Stimulated activated CD4-positive, alpha-beta T cell treated with anti-CD3 and anti-CD28 coated beads, Interleukin-1b, Interleukin-23, amount 100 ng/mL, for 1 hour (primary cell): ENCODE measurements around the gene PPP4R4.
"Not testable (repeated sequence)": the region's sequence is repeated elsewhere in the genome, so short reads cannot be mapped to it uniquely, and the experiment has no call there.

Experiments used
- DNase-seq, 2 donors: peaks; one replicate each; pipeline ENCODE4 v3.0.0-alpha.2; 2020; ENCODE audit warnings: low read depth in 2 of 2

The PPP4R4 gene

DNA sequence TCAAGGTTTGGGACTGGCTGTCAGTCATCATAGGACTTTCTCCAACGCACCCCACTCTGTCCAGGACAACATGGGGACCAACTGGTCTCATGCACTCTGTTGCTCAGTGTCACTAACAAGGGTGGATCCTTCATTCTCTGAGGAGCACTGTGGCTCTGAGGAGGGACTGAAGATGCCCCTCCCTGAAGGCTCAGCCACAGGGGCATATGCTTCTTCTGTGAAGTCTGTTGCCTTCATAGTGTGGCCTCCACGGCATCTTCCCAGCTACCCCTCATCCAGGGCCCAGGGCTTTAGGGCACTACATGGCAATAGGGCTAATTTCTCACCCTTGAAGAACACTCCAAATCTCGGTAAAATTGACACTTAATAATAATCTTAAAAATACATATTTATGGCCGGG is 30.4 kb upstream of the PPP4R4 start:
- no peak for DNase-seq

DNA sequence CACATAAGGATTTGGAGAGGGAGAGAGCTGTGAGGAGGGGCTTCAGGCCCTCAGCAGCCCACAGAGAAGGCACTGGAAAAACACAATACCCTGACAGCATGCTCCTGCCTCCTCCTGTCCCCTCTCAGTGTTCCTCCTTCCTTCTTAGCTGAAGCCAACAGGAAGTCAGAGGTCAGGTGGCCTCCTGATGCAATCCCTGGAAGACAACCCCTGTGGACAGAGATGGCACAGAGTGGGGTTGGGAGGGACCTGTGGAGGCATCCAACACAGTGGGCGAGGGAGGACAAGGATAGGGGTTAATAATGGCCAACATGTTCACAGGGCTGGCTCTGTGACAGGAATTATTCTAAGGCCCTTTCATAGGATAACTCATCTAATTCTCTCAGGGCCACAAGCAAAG is 29.4 kb upstream of the PPP4R4 start:
- no peak for DNase-seq

DNA sequence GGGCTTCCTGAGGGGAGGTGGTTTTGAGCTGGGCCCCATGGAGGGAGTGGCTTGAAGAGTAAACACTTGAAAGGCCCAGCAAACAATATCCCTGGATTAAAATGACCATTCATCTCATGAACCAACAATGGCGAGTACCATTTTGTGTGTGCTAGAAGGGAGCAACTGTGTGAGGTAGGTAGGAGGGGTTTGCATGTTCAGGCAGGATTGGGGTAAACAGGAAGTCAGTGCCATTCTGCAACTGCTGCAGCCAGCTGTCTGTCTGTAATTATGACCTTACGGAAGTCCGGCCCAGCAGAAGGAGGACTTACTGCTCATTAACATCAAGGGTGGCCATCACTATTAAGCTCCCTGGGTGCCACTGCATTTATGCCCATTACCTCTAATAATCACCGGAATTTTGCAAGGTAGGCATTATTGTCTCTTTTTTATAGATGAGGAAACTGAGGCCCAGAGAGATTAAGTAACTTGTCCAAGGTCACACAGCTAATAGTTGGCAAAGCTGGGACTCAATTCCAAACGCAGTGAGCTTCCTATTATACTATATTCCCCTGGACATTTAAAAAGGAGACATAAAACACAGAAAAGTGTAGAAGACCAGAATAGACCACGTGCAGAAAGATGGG is 28.1 kb upstream of the PPP4R4 start:
- DNase-seq, result no peak

DNA sequence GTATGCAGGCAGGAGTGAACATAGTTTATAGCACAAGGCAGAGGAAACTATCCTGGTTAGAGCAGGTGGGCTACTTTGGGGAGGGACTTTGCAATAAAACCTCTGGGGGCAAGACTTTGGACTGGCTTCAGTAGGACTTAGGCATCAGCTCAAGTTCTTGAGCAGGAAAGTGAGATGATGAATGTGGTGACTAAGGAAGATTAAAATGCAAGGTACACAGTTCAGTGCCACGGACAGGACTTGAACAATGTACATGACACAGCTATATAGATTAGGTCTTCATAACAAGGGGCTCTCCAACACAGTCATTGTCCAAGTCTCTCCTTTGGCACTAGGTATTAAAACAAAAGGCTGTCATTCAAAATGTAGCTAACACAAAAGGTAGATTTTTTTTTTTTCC is 21.4 kb upstream of the PPP4R4 start:
- no peak for DNase-seq

DNA sequence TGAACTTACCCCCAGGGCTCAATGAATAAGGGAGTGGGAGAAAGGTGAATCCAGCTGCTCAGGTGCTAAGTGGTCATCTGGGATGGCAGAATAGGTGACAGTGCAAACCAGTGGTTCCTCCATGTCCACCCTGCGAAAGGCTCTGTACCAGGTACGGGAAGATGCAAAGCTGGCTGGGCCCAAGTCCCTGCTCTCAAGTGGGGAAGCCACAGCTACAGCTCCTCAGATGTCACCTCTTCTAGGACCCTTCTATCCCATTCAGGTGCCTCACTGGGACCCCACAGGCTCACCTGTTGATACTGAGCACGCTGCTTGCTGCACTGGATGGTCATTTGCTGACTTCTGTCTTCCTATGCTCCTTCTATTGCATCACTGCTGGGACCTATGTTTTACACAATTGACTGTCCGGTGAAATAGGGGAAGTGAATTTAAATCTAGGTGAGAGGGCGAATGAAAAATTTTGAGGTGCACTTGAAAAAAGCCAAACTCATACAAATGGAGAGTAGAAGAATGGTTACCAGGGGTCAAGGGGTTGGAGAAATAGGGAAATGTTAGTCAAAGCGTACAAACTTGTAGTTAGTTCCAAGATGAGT is 20.3 kb upstream of the PPP4R4 start:
- no peak for DNase-seq

DNA sequence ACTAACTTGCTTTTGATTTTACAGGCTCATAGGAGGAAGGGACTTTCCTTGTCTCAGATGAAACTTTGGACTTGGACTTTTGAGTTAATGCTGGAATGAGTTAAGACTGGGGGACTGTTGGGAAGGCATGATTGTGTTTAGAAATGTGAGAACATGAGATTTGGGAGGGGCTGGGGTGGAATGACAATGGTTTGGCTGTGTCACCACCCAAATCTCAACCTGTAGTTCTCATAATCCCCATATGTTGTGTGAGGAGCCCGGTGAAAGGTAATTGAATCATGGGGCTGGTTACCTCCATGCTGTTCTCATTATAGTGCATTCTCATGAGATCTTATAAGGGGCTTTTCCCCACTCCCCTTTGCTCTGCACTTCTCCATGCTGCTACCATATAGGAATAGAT is 18.0 kb upstream of the PPP4R4 start:
- DNase-seq, result not testable (repeated sequence)

DNA sequence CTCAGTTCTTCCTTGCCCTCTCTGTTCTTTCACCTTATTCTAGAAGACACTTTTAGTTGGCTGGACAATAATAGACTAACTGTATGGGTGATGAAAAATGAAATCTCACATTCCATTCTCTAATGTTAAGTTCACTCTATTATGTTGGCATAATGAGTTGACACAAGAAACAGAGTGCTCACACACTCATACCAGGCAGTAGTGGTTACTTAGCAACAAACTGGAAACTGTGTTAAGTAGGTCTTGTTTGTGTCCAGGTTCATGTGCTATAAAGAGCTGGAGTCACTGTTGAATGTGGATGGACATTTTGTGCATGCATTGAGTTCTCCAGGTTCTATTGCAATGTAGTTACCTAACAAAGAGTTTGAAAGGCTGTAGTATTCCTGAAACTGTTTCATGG is 16.9 kb upstream of the PPP4R4 start:
- no peak for DNase-seq

DNA sequence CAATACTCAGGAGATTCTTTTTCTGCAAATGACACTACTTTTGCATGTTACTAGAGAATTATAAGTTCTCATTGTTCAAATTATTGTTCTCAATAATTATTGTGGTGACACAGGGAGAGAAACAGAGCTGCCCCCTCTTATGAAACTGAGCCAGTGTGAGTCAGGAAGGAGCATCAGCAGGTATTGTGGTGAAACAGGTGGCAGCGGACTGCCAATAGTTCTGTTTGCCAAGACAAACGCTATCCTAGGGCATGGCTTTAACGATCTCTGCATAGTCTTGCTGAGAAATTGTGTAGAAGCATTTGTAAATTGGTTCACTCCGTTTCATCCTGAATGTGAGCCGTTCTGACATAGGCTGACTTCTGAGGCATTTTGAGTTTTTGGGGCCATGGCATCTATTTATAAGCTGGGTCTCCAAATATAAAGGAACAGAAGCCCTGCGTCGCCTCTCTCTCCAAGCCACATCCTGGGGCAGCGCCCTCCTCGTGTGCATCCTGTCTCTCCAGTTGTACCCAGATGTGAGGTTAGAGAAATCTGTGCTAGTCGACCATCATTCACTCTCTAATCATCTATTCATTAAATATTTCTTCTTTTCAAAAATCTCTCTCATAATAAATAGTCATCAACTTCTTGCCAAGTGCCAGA is 15.8 kb upstream of the PPP4R4 start:
- no peak for DNase-seq

DNA sequence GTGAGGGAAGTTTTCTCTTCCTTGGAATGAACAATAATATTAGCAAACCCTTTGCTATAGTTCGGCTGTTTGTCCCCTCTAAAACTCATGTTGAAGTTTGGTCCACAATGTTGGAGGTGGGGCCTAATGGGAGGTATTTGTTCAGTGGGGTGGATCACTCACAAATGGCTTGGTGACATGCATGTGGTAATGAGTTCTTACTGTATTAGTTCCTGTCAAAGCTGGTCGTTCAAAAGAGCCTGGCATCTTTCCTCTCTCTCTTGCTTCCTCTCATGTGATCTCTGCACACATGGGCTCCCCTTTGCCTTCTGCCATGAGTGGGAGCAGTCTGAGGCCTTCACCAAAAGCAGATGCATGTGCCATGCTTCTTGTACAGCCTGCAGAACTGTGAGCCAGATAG is 13.1 kb upstream of the PPP4R4 start:
- DNase-seq, result no peak

DNA sequence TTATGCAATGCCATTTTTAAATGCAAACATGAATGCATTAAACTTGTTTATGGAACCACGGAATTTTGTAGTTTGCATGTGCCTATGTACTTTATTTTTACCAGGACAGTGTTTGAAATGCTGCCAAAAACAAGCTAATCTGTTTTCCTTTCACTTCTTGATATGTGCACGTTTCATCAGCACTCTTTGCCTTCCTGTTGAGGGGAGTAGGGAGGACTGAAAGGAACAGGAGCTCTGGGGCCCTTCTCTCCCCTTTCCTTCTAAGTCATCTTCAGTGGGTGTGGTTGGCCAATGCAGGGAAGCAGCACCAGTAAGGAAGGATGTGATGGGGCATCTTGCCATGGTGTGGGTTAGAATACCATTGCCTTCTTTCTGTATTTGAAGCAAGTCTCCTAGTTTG is 12.1 kb upstream of the PPP4R4 start:
- no peak for DNase-seq

DNA sequence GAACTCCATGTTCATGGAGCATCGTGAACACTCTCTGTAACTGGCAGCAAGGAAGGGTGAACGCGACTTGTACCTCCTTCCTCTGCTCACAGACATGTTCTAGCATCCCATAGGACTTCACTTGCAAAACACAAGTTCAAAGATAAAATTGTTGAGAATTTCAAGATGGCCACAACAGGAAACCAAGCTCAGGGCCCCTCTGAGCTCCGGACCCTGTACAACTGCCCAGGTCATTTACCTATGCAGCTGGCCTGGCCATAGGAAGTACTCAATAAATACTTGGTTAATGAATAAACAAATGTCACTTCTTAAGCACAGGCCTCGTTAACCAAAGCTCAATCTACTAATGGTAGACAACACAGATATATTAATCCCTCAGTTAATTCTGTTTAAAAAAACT is 11.7 kb upstream of the PPP4R4 start:
- no peak for DNase-seq

DNA sequence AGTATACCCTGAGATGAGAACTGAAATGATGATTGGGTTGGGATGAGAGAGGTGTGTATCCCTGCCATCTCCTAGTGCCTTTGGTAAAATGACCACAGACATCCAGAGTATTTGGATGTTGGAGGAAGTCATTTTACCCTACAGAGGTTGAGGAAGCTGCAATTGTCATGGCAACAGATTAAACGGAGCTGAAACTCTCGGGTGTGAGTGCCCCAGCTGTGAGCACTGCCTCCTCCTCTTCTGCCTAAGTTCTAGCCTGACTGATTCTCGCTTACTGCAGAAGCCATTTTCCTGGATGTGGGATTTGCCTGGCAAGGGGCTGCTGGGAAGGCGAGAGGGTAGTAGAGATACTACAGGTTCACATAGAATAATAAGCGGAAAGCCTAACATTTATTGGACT is 10.3 kb upstream of the PPP4R4 start:
- DNase-seq, result no peak

DNA sequence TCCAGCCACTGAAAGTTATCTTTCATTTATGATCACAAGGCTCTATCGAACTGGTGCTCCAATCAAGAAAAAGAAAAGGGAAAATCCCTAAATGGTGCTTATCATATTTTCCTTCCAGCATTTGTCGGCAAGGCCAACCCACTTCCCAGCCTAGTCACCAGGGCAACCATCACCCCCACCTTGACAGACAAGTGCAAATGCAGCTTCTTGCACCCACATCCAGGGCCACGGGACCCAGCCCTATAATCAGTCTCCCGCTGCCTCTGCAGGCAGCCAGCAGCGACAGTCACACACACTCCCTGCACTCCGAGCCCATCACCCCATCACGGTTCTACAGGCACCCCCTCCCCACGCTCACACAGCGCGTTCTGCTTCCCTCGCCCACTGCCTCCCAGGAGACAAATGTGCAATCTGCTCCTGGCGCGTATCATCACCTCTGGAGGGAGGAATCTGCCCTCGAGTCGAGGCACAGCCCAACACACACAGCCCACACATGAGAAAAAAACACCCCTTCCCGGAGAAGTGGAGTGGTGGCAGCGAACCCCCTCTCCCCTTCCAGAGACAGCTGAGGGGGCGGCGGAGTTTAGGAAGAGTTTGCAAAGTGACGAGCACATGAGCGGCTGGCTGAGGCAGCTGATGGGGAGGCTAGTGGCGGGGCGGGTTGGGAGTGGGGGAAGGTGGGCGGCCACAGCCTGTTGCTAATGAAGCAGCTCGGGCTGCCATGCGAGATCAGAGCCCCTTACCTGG is 9.3 kb upstream of the PPP4R4 start:
- no peak for DNase-seq

DNA sequence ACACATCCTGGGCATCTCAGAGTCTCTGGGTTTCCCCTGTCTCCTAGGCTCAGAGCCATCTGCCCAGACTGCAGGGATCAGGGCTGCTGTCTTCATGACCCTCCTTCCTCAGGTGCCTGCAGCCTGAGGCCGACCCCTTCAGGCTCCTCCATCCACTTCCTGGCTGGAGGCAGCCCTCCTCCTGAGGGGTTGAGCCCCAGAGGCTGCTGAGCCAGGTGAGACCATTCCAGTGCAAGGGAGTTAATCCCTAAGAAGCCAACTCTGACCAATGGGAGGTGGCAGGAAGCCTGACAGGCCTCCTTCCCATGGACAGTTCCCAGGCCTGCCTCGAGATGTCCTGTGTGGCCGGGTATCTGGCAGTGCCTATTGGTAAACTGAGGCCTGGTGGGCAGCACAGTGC is 8.4 kb upstream of the PPP4R4 start:
- no peak for DNase-seq

DNA sequence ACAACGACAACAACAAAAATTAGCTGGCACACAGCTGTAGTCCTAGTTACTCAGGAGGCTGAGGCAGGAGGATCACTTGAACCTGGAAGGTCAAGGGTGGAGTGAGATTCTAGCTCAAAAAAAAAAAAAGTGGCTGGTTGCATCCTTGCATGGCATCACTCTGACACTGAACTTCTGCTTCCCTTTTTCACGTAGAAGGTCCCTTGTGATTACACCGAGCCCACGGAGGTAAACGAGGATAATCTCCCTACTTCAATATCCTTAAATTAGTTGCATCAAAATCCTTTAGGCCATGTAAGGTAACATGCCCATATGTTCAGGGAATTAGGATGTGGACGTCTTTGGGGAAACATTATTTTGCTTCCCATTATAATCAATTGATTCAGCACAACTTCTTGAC is 4.0 kb upstream of the PPP4R4 start:
- DNase-seq, result no peak

DNA sequence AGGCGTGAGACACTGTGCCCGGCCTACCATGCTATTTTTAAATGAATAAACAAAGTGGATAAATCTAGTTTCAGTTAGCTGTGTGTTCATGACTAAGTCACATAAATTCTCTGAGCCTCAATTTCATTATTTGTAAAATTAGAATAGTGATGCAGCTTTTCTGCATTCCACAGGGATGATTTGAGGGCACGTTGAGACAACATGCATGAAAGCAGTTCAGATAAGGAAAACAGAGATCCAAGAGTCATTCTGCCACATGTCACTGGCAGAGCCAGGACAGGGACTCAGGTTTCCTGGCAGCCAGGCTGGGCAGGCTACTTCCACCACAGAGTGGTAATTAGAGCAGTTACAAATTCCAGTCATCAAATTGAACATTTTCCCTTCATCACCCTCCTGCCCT is 2.9 kb upstream of the PPP4R4 start:
- no peak for DNase-seq

DNA sequence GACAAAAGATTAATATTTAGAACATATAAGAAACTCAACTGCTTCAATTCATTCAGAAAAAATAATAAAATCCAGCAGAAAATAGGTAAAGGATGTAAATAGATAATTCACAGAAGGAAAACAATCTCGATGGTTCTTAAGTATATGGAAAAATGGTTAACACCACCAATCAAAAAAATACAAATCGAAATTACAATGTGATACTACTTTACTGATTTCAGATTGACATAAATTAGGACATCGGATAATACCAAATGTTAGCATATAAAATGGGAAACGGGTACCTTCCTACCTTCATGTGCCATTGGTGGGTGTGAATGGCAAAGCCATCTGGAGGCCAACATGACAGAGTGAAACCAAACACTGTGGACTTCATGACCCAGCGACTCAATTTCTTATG is 1.6 kb upstream of the PPP4R4 start:
- no peak for DNase-seq

DNA sequence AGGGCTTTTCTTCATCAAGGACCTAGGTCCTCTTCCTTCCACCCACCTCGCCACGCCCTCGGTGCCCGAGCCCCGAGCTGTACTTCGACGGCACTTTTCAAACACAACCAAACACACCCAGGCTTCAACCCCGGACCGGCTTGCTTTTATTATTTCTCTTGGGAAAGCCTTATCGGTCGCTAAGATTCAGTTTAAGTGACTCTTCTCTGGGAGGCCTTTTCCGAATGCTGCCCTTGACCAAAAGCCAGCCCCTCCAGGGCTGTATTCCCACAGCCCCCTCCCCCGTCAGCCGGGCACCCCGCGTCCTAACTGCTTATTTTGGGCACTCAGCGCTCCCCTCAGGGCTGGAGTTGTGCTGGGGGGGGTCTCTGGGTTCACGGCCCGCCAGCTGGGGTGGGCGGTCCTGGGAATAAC is 644 bp upstream of the PPP4R4 start:
- no peak for DNase-seq

DNA sequence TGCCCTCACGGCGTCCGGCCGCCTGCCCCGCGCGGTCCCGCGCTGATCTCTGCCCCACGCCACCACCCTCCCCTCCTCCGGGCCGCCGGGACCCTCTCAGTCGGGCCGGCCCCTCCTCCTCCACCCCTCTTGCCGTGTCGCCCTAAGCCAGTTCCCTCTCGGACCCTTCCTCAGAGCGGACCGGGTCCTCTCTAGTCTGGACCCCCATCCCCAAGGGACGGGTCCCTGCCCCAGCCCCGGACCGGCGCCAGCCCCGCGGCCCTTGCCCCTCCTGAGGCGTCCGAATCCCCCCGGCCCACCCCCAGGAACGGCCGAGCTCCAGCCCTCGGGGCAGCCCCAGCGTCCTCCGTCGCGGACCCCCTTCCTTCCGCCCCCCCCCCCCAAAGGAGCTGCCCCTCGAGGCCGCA is 485 bp downstream of the PPP4R4 start:
- DNase-seq, result no peak

DNA sequence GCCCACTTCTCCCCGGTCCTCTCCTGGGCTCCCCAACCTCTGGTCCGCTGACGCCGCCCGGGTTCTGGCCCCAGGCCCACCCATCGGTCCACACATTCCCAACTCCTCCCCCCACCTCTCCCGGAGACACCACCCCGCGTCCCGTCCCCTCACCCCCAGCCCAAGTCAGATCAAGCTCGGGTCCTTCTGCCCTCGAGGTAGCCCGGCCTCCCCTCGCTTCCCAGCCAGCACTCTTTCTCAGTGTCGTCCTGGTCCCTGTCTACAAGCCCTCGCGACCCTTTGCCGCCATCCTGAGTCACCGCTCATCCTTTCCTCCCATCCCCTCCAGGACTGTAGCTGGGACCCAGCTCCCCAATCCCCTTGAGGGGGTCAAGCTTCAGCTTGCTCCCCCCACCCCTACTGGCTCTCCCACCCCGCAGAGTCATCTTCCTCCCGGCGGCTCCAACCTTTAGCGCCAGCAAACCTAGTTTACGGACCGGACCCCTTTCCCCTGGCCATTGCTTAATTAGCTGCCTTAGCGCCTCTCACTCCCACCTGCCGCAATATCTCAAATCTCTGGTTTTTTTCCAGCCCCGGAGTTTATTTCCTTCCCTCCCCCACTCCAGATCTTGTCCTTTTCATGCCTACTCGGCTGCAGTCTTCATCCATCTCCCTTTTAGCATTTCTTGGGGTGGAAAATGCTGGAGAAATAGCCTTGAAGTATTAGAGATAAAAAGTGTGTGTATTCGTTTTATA is 1.1 kb downstream of the PPP4R4 start:
- DNase-seq, result no peak

DNA sequence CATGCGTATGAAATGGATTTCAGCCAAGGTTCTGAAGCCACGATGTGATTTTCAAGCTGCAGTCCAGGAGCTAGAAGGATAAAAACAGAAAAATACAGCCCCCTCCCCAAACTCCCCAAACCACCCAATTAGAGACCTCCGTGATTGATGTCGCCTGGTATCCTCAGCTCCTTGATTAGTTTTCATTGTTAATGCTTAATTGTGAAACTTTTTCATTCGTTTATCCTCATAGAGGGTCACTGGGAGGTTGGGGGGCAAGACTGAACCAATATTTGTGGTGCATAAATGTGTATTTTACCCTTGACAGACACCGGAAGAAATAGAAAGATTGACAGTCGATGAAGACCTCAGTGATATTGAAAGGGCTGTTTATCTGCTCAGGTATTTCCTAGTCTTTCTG is 1.6 kb downstream of the PPP4R4 start:
- no peak for DNase-seq

DNA sequence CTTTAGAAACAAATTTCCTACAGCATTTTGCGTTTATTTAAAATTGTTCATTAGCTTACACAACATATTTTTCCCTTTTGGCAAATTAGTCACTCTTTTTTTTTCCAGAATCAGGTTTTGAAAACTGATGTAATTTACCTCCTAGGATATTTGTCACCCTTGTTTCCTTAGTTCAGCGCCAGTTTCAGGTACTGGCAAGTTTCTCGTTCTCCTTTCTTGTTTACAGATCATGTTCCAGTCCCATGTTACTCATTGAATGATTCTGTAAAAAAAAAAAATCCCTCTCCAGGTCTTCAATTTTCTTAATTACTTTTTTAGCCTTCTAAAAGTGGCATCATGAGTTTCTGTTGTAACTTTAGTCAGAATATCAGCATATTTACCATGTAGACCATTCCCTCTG is 2.7 kb downstream of the PPP4R4 start:
- no peak for DNase-seq
